Bronchial epithelial cell (primary cell): ENCODE data around the gene MARK2. TPM values are rescaled to one million over a fixed set of nuclear protein-coding genes. Genes with fewer than 3 reads are reported as not detected.
A peak's percentile ranks its signal among the peaks of the same experiment; 100 is the strongest.

ENCODE experiments used
- DNase-seq: peaks from one replicate; pipeline ENCODE4 v3.0.0-alpha.2; 2010; ENCODE audit warnings: low read depth
- FAIRE-seq: peaks from 2 replicates; lab custom pipeline; 2011; peaks lifted over from hg19 to GRCh38; lab: Jason Lieb, UNC
- H3K27me3 ChIP-seq: 2 replicates; pipeline ENCODE4 v1.5.1; 2011; ENCODE audit warnings: low read length; ENCODE audit not compliant: control insufficient read depth, insufficient read depth
- H3K36me3 ChIP-seq: 2 replicates; pipeline ENCODE4 v1.5.1; 2011; ENCODE audit warnings: low read length; ENCODE audit not compliant: control insufficient read depth, insufficient read depth
- H3K4me3 ChIP-seq: 2 replicates; pipeline ENCODE4 v1.5.1; 2011; ENCODE audit warnings: mild to moderate bottlenecking, low read depth, low read length, control low read depth
- total RNA-seq: library from RNA; depleted of rRNA; stranded (reverse); fragments of >200 nt; gene quantifications from 2 replicates; pipeline ENCODE4 v1.2.1, GENCODE V29; 2014
- TF ChIP-seq, protein P1 (sequence below): IDR thresholded peaks from 2 replicates; pipeline ENCODE4 v1.5.1; 2011; ENCODE audit warnings: mild to moderate bottlenecking, moderate library complexity, low read length, control low read depth, inconsistent platforms; ENCODE audit not compliant: insufficient read depth, severe bottlenecking

The MARK2 gene
- total RNA-seq, 1 donor from 2014 or later, result 10.5 TPM

GRCh38 chr11:63844836-63845235 is 5.9 kb downstream of the MARK2 start:
- DNase-seq, result no peak
- Histone ChIP-seq H3K4me3 (no peak overlapping the region), H3K36me3 (no peaks in the 10 kb centered on the region), H3K27me3 (no peaks in the 10 kb centered on the region)
- TF ChIP-seq, protein P1, sequence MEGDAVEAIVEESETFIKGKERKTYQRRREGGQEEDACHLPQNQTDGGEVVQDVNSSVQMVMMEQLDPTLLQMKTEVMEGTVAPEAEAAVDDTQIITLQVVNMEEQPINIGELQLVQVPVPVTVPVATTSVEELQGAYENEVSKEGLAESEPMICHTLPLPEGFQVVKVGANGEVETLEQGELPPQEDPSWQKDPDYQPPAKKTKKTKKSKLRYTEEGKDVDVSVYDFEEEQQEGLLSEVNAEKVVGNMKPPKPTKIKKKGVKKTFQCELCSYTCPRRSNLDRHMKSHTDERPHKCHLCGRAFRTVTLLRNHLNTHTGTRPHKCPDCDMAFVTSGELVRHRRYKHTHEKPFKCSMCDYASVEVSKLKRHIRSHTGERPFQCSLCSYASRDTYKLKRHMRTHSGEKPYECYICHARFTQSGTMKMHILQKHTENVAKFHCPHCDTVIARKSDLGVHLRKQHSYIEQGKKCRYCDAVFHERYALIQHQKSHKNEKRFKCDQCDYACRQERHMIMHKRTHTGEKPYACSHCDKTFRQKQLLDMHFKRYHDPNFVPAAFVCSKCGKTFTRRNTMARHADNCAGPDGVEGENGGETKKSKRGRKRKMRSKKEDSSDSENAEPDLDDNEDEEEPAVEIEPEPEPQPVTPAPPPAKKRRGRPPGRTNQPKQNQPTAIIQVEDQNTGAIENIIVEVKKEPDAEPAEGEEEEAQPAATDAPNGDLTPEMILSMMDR, result no peak
- no peak for FAIRE-seq

- H3K27me3 ChIP-seq, result no peaks in the 10 kb centered on the region
- DNase-seq (peak; percentile 90), FAIRE-seq (no peak)
- H3K4me3 ChIP-seq, result no peak overlapping the region
- TF ChIP-seq, protein P1, result no peak
- no peaks in the 10 kb centered on the region for H3K36me3 ChIP-seq
These were observed 6.4 kb downstream of the MARK2 start for GRCh38 chr11:63845303-63845702.

- no peak for FAIRE-seq
- DNase-seq, result no peak
- Histone ChIP-seq H3K4me3 (no peak overlapping the region), H3K27me3 (no peaks in the 10 kb centered on the region), H3K36me3 (no peaks in the 10 kb centered on the region)
- TF ChIP-seq, protein P1, result no peak
These were observed 7.0 kb downstream of the MARK2 start for GRCh38 chr11:63845911-63846310.

- TF ChIP-seq, protein P1, result no peak
- no peaks in the 10 kb centered on the region for H3K27me3 ChIP-seq
- FAIRE-seq (no peak), DNase-seq (no peak)
- no peaks in the 10 kb centered on the region for H3K36me3 ChIP-seq
- H3K4me3 ChIP-seq, result no peak overlapping the region
These were observed 8.0 kb downstream of the MARK2 start for GRCh38 chr11:63846897-63847296.

- DNase-seq (peak; percentile 67), FAIRE-seq (no peak)
- TF ChIP-seq, protein P1, result no peak
- Histone ChIP-seq H3K4me3 (no peak overlapping the region), H3K36me3 (no peaks in the 10 kb centered on the region), H3K27me3 (no peaks in the 10 kb centered on the region)
These were observed 8.5 kb downstream of the MARK2 start for GRCh38 chr11:63847363-63847762.

DNA sequence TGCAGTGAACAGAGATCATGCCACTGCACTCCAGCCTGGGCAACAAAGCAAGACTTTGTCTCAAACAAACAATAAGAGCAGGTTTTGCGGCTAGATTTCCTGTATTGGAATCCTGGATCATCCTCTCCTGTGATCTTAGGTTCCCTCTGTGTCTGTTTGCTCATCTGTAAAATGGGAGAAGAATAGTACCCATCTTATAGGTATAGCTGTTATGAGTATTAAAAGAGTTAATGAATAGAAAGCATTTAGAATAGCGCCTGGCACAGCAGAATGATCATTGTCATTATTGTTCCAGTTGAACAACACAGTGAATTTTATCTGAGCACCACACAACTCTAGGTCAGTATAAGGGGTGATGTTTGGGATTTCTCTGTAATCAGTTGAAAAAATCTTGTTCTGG is 10.8 kb downstream of the MARK2 start:
- FAIRE-seq, result no peak
- no peaks in the 10 kb centered on the region for H3K36me3 ChIP-seq
- no peak for DNase-seq
- TF ChIP-seq, protein P1, result no peak
- no peaks in the 10 kb centered on the region for H3K27me3 ChIP-seq
- H3K4me3 ChIP-seq, result no peak overlapping the region
